ENCODE data around the gene TMIGD1. TPM values are rescaled to one million over a fixed set of nuclear protein-coding genes. Genes with fewer than 3 reads are reported as not detected.
A peak's percentile ranks its signal among the peaks of the same experiment; 100 is the strongest.

Gene TMIGD1
- total and polyA plus RNA-seq, 2 experiments from 2014 or later = not detected

GRCh38 chr17:30341703-30342249 lies 7.9 kb upstream of the TMIGD1 start:
- Histone ChIP-seq H3K9me3 (ENCODE audit: low read depth) (no peaks in the 10 kb centered on the region), H3K27me3 (no peaks in the 10 kb centered on the region), H3K27ac (no peak overlapping the region), H3K4me1 (ENCODE audit: low read depth) (peaks cover 17% of the 10 kb centered on the region), H3K36me3 (no peaks in the 10 kb centered on the region), H3K4me3 (no peak overlapping the region)
- DNase-seq (ENCODE audit: low read depth in 1 of 2, low spot score in 1 of 2) = no peak
- TF ChIP-seq, protein P1, sequence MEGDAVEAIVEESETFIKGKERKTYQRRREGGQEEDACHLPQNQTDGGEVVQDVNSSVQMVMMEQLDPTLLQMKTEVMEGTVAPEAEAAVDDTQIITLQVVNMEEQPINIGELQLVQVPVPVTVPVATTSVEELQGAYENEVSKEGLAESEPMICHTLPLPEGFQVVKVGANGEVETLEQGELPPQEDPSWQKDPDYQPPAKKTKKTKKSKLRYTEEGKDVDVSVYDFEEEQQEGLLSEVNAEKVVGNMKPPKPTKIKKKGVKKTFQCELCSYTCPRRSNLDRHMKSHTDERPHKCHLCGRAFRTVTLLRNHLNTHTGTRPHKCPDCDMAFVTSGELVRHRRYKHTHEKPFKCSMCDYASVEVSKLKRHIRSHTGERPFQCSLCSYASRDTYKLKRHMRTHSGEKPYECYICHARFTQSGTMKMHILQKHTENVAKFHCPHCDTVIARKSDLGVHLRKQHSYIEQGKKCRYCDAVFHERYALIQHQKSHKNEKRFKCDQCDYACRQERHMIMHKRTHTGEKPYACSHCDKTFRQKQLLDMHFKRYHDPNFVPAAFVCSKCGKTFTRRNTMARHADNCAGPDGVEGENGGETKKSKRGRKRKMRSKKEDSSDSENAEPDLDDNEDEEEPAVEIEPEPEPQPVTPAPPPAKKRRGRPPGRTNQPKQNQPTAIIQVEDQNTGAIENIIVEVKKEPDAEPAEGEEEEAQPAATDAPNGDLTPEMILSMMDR (IDR thresholded peaks at IDR 0.05; ENCODE audit: low read depth, low read length) = no peak

DNA sequence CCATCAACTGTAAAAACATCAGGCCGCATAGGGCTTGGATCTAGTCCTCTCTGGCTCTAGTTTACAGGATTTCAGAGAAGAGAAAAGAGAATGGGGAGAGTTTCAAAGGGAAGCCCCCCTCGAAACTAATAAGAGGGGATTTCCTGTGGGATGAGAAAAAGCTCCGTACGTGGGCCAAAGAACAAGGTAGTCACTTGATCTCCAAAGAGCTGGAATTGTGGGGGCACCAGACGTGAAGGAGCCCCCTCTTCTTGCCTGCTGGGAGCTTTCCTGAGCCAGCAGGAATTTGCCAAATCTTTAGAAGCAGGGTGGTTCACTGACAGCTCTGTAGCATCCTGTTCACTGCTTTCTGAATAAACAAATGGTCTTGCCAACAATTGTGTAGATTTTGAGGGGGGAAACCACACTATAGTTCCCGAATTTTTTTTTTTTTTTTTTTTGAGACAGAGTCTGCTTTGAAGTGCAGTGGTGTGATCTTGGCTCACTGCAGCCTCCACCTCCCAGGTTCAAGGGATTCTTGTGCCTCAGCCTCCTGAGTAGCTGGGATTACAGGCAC lies 7.0 kb upstream of the TMIGD1 start:
- Histone ChIP-seq H3K4me3 (no peak overlapping the region), H3K36me3 (no peaks in the 10 kb centered on the region), H3K4me1 (ENCODE audit: low read depth) (peaks cover 17% of the 10 kb centered on the region), H3K9me3 (ENCODE audit: low read depth) (no peaks in the 10 kb centered on the region), H3K27me3 (no peaks in the 10 kb centered on the region), H3K27ac (no peak overlapping the region)
- TF ChIP-seq, protein P1 (IDR thresholded peaks at IDR 0.05; ENCODE audit: low read depth, low read length) = no peak
- peak in 1 of 2 donors; percentile 66 for DNase-seq (ENCODE audit: low read depth in 1 of 2, low spot score in 1 of 2)

DNA sequence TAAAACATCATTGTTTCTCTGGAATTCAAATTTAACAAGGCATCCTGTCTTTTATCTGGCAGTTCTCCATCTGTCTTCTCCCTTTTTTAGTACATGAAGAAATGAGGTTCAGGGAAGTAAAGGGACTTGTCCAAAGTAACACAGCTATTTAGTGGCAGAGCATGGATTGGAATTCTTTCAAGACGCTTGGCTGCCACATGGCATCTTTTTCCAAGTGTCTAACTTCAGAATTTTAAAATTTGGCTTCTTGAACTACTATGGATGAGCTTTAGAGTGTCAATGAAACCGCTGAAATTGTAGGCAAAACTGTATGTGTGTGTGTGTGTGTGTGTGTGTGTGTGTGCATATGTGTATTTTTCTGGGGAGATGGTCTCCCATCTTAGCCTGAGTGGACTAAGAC lies 5.2 kb upstream of the TMIGD1 start:
- Histone ChIP-seq H3K36me3 (no peaks in the 10 kb centered on the region), H3K9me3 (ENCODE audit: low read depth) (no peaks in the 10 kb centered on the region), H3K27me3 (no peaks in the 10 kb centered on the region), H3K4me1 (ENCODE audit: low read depth) (peaks cover 11% of the 10 kb centered on the region), H3K4me3 (no peak overlapping the region), H3K27ac (no peak overlapping the region)
- TF ChIP-seq, protein P1 (IDR thresholded peaks at IDR 0.05; ENCODE audit: low read depth, low read length) = no peak
- DNase-seq (ENCODE audit: low read depth in 1 of 2, low spot score in 1 of 2) = no peak

DNA sequence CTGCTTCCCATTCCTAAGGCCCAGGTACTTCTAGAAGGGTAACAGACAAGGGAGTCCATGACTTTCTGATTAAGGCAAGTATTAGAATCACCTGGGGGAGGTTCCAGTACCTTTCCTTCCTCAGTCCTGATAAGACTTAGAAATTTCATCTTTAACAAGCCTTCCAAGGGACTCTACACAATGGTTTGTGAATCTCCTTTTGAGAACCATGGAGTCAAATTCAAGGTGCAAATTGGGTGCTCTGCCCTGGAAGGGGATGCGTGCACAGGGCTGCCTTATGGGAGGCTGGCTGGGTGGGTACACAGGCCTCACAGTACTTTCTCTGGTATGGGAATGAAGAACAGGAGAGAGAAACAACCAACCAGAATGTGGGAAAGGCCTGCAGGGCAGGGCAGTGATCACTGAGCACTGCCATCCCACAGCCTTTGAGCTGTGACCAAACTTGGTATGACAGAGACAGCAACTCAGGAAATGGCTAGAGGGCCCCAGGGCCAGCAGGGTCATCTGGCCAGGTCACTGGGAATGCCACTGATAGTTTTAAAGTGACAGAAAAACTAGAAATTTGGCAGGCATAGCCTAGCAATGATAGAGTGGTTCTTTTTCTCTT lies 3.6 kb upstream of the TMIGD1 start:
- H3K27ac ChIP-seq = no peak overlapping the region

GRCh38 chr17:30336369-30337171 lies 2.7 kb upstream of the TMIGD1 start:
- Histone ChIP-seq H3K9me3 (ENCODE audit: low read depth) (no peaks in the 10 kb centered on the region), H3K27me3 (no peaks in the 10 kb centered on the region), H3K36me3 (no peaks in the 10 kb centered on the region), H3K4me3 (no peak overlapping the region), H3K27ac (no peak overlapping the region), H3K4me1 (ENCODE audit: low read depth) (peaks cover 6% of the 10 kb centered on the region)
- peak in 1 of 2 donors; percentile 60 for DNase-seq (ENCODE audit: low read depth in 1 of 2, low spot score in 1 of 2)
- TF ChIP-seq, protein P1 (IDR thresholded peaks at IDR 0.05; ENCODE audit: low read depth, low read length) = peak; percentile 55

More for the DNA sequence above, 3.6 kb upstream of the TMIGD1 start:
- Histone ChIP-seq H3K4me1 (ENCODE audit: low read depth) (peaks cover 6% of the 10 kb centered on the region), H3K4me3 (no peak overlapping the region), H3K9me3 (ENCODE audit: low read depth) (no peaks in the 10 kb centered on the region), H3K27me3 (no peaks in the 10 kb centered on the region), H3K36me3 (no peaks in the 10 kb centered on the region)
- no peak for DNase-seq (ENCODE audit: low read depth in 1 of 2, low spot score in 1 of 2)
- TF ChIP-seq, protein P1 (IDR thresholded peaks at IDR 0.05; ENCODE audit: low read depth, low read length) = no peak

Measured in cardiac muscle cell (in vitro differentiated cells and primary cell).